Keratinocyte (primary cell): ENCODE results near the gene SLC35E3.

Experiments used
- CTCF ChIP-seq, 3 experiments: IDR thresholded peaks in 1 of 3; conservative IDR thresholded peaks in 1 of 3; optimal IDR thresholded peaks in 1 of 3; 2 replicates in 2 of 3; 3 replicates in 1 of 3; pipeline versions ENCODE3 to v1.5.1; 2011; ENCODE audit warnings: low read length in 3 of 3, mild to moderate bottlenecking in 3 of 3, moderate library complexity in 2 of 3, control low read depth in 1 of 3, inconsistent platforms in 1 of 3; ENCODE audit not compliant: insufficient read depth in 2 of 3; ENCODE audit errors: extremely low read depth in 1 of 3
- EZH2 ChIP-seq: IDR thresholded peaks from one replicate; pipeline ENCODE4 v1.6.1; 2012; ENCODE audit warnings: inconsistent platforms, mild to moderate bottlenecking, low read length, moderate library complexity

- no peak for TF ChIP-seq CTCF (optimal IDR thresholded peaks at IDR 0.05 in 1 of 3, IDR thresholded peaks at IDR 0.05 in 1 of 3, conservative IDR thresholded peaks at IDR 0.05 in 1 of 3; ENCODE audit: extremely low read depth in 1 of 3, insufficient read depth in 2 of 3, low read length in 3 of 3)
- no peak for TF ChIP-seq EZH2
Observed at GRCh38 chr12:68815232-68815927, 69.4 kb downstream of the SLC35E3 start.
